GM12872 (cell line): Measurements from ENCODE around the gene SUOX.

ENCODE experiments used
- CTCF ChIP-seq: IDR thresholded peaks from 3 replicates; pipeline ENCODE4 v1.5.1; 2011; ENCODE audit warnings: low read depth, mild to moderate bottlenecking, low read length, moderate library complexity; ENCODE audit not compliant: insufficient read depth

The SUOX gene

GRCh38 chr12:55966408-55967281 lies 30.4 kb upstream of the SUOX start, which contains the start of gene CDK2:
Gene CDK2, plus strand, starts transcription at chr12:55966830. Its CDS starts 179 bp downstream, at chr12:55967009.
- no peak for TF ChIP-seq CTCF

GRCh38 chr12:55969356-55969755 lies 27.7 kb upstream of the SUOX start:
- no peak for TF ChIP-seq CTCF

GRCh38 chr12:55970775-55971174 lies 26.3 kb upstream of the SUOX start:
- TF ChIP-seq CTCF, result no peak

GRCh38 chr12:55972042-55972441 lies 25.0 kb upstream of the SUOX start:
- no peak for TF ChIP-seq CTCF

- TF ChIP-seq CTCF, result no peak
These were observed 24.6 kb upstream of the SUOX start for GRCh38 chr12:55972456-55972855.

- no peak for TF ChIP-seq CTCF
These were observed 24.0 kb upstream of the SUOX start for GRCh38 chr12:55972911-55973598.

- no peak for TF ChIP-seq CTCF
These were observed 23.3 kb upstream of the SUOX start, which contains the start of gene RAB5B for GRCh38 chr12:55973599-55974307. Gene RAB5B, plus strand, starts transcription at chr12:55974078. Its CDS starts 12,883 bp downstream, at chr12:55986961.
